ENCODE data around the gene OXER1.

- no peak for TF ChIP-seq CTCF (IDR thresholded peaks at IDR 0.05)
- no peak for TF ChIP-seq POLR2A (IDR thresholded peaks at IDR 0.05; ENCODE audit: low read length)
- TF ChIP-seq MAX (IDR thresholded peaks at IDR 0.05): no peak
- no peak for TF ChIP-seq HDAC2 (IDR thresholded peaks at IDR 0.05)
Measured at GRCh38 chr2:42787424-42787787, 23.5 kb upstream of the OXER1 start.
